ENCODE results near the gene ENG.
"Not testable (repeated sequence)": the region's sequence is repeated elsewhere in the genome, so short reads cannot be mapped to it uniquely, and the experiment has no call there.

ENG gene

DNA sequence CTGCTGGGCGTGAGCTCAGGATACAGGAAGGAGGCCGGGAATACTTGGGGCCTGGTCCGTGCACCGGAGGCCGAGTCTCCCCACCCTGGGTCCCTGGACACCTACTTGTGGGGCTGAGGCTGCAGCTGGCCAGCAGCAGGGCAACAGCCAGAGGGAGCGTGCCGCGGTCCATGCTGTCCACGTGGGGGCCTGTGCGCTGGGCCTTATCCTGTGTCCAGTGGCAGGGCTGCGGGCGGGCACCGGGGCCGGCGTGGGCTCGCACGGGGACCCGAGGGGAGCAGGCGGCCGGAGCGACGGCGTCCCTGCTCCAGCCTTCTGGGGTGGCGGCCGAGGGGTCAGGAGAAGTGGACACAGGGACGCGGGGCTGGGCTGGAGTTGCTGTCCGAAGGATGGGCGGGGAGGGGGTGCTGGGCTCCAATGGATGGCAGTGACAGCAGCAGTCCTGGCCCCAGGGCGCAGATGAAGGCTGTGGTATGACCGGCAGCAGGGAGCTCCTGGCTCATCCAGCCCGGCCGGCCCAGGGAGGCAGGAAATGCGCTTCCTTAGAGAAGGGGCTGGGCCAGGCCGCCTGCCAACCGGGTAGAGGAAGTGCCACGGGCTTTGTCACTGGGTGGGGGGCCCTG, at the start of gene ENG:
ENG (minus strand) TSS at position 475 of the 623 bp plus-strand sequence; CDS start at position 172, 303 bp downstream.
- DNase-seq, result peak; percentile 35 to 47

DNA sequence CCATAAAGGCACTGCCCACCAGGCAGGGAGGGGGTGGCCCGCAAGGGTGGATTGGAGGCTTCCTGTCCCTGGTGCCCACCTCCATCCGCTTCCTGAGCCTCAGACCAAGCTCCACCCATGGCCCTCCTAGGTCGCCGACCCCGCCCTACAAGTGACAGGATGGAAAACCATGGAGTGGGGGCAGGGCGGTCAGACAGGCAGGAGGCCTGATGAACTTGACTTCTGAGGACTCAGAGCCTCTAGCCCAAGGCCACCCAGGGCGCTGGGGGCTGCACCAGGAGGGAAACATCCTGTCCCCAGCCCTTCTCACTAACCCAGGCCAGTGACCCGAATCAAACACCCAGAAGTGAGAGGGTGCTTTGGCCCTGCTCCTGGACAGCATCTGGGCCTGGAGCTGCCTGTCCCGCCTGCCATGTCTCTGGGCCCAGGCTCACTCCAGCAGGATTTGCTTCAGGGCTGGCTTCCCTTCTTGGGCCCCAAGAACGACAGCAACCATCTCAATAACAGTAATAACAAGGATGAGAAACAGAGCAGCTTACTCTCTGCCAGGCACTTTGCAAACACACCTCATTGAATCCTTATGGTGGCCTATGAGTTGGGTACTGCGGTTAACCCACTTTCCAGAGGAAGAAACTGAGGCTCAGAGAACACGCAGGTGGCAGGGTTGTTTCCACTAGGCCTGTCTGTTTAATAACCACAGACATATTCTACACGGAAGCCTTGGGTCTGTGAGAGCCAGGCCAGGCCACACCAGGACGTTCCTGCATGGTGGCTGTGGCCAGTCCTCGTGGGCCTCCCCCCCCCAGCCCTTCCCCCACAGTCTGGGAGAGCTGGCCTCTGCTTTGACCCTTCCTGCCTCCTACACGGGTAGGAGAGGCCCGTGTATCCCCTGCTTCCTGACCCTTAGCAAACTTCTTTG, 49.4 kb upstream of the ENG start:
- peak; percentile 80 to 91 for DNase-seq

DNA sequence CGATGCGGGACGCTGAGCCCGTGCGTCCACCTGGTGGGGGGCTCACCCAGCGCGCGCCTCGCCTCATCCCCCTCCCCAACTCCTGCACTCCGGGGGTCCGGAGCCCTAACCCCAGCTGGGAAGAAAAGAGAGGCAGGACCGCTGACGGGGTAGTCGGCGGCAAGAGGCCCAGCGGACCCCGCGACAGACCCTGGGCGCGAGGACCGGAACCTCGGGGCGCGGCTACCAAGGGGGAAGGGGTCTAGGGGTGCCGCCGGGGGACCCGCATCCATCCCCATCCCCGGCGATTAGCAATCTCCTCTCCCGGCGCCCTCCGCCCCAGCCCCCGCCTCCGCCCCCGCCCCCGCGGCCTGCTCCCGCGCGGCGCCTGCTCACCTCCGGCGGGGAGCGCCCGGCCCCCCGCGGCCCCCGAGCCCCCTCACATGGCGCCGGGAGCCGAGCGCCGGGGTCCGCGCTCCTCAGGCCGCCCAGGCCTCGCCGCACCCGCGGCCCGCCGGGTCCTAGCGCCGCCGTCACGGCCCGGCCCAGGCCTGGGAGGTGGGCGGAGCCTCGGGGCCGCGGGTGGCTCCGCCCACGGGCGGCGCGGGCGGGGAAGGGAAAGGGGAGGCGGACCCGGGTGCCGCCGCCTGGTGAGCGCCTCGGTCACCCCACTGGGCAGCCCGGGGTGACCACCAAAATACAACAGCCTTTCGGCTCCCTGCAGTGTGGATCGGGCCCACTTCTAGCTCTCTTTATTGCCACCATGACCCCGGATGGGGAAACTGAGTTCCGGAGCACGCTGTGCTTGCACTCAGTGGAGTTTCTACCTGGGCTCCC, 44.9 kb upstream of the ENG start, which contains the start of gene ST6GALNAC6:
ST6GALNAC6 (minus strand) TSS at position 476 of the 816 bp plus-strand sequence. CDS start 1,622 bp downstream, outside the sequence.
- peak; percentile 76 to 83 for DNase-seq

DNA sequence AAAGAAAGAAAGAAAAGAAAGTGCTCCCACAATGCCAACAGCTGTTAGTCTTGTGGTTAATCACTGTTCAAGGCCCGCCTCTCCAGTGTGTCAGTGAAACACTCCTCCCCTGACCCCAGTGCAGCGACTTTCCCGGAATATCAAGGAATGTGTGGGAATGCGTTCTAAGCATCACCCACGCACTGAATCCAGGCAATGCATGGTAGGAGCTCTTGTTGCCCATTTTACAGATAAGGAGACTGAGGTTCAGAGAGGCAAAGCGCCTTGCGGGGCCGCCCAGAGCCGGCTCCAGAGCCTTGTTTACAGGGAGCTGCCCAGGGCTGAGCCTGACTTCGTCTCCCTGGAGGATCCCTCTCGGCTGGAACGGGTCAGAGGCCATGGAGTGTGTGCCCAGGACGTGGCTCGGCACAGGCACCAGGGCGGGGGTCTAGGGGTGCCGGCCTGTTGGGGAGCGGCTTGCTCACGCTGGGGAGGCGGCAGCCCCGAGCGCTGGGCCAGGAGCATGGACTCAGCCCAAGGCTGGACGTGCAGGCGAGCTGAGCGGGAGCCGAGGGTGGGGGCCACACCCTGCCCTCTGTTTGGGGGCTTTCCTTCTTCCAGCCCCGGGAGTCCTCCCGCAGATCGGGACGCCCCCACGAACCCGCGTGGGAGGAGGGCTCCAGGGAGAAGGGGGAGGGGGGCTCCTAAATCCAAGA, 44.1 kb upstream of the ENG start:
- no peak for DNase-seq

DNA sequence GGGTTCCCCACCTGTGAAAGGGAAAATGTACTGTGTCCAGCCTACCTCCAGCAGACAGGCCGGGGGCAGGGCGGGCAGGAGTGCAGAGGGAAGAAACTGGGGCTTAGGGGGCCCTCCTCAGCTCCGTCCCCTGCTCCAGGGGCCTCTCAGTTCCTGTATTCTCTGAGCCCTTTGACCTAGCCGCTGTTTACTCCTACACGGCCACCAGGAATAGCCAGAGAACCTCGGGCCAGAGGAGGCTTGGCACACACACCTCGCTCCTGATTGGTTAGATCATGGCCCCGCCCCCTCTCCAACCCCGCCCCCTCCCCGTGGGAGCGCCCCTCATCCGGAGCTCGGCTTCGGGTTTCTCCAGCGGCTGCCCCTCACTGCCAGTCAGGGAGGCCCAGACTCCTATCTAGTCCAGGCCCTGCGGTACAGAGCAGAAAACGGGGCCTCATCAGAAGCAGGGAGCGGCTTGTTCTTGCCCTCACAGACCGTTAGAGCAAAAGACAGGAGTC, 42.8 kb upstream of the ENG start:
- DNase-seq, result peak in 1 of 2 donors; percentile 46

DNA sequence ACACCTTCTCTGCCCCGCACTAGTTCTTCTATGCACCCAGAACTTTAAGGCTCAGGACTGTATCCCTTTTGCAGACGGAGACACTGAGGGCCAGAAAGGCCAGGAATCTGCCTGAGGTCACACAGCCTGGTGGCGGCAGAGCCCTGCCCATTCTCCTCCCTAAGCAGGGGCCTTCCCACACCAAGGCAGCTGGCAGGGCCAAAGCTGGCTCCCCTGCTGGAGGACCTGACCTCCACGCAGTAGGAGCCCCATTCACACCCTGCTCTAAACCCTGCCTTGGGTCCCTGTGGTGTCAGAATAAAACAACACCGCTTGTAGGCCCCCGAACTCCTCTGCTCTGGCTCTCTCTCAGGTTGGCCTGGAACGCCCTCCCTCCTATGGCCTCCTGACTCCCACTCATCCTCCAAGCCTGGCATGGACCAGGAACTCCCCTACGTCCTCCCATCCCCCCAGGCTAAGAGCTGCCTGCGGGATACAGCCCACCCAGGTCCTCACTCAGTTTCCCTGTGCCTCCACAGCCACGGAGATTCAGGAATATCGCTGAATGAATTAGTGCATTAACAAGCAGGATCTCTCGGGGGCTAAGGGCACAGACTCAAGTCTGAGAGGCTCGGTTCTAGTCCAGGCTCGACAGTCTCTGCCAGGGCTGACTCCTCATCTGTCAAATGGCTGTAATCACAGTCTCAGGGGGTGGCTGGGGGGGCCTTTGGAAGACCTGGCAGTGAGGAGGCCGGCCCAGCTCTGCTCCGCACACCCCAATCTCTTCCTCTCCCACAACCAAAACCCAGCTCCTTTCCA, 42.1 kb upstream of the ENG start:
- no peak for DNase-seq

DNA sequence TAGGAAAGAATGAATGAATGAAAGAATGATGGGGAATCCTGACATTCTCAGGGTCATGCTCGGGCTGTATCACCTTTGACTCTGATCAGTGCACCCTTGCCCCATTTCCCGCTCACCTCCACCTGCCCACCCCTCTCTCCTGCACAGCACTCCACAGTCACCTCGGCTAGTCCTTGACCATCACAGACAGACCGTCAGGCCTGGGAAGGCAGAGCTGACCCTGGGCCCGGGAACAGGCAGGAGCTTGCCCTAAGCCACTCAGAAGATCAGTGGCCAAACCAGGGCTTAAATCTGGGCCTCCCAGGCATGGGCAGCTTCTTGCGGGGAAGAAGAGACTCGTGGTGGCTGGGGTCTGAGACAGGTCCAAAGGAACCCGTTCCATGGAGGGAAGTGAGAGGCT, 41.4 kb upstream of the ENG start:
- DNase-seq, result no peak

DNA sequence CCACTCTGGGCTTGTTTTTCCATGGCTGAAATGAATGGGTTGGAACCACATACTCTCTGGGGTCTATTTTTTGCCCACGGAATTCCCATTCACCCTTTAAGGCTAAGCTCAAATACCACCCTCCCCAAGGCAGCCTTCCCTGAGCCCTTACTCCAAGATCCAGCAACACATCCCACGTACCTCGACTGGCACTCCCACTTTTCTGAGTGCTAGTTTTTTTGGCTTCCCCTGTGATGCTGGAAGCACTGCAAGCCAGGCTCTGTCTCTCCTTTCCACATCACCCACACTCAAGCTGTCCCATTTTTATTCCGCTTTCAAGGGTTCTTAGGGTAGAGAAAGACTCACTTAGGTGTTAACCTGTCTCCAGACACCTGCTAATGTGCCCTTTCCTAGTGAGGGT, 38.9 kb upstream of the ENG start:
- DNase-seq, result no peak

DNA sequence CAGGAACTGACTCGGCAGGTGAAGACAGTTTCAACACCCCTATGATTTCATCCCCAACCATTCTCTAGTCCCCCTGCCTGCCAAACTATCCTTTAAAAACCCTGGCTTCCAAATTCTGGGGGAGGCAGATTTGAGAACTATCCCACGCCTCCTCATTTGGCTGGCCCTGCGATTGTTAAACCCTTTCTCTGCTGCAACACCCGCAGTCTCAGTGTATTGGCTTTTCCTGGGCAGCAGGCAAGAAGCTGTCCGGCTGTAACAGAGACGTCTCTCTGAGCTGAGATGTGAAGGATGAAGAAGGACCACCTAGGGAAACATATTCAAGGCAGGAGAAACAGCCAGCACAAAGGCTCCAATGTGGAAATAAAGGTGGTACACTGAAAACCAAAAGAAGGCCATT, 38.4 kb upstream of the ENG start:
- no peak for DNase-seq

DNA sequence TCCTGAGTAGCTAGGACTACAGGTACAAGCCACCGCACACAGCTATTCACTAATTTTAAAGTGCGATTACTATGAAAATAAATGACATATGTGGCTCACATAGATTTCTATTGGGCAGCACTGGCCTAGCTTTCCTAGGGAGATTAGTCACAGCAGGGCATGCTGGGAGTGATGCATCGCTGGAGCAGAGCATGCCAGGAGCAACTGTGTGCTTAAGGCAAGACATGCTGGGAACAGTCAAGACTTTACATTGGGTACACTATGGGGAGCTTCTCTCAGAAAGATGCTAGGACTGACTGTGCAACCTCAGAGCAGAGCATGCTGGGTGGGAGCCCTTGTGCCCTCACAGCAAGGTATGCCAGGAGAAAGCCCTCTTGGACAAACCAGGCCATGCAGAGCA, 35.6 kb upstream of the ENG start:
- no peak for DNase-seq

DNA sequence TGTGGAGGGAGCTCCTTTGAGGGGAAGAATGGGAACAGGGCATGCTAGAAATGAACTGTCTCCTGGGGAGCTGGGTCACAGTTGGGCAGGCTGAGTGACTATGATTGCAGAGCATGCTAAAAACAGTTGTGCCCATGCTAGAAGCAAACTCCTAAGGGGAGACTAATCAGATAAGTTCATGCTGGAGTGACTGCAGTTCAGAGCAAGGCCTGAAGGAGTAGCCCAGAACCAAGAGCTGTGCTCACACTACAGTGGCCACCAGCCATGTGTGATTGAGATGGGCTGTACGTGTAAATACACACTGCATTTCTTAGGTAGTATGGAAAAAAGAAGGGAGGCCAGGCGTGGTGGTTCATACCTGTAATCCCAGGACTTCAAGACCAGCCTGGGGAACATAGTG, 33.3 kb upstream of the ENG start:
- DNase-seq, result no peak

DNA sequence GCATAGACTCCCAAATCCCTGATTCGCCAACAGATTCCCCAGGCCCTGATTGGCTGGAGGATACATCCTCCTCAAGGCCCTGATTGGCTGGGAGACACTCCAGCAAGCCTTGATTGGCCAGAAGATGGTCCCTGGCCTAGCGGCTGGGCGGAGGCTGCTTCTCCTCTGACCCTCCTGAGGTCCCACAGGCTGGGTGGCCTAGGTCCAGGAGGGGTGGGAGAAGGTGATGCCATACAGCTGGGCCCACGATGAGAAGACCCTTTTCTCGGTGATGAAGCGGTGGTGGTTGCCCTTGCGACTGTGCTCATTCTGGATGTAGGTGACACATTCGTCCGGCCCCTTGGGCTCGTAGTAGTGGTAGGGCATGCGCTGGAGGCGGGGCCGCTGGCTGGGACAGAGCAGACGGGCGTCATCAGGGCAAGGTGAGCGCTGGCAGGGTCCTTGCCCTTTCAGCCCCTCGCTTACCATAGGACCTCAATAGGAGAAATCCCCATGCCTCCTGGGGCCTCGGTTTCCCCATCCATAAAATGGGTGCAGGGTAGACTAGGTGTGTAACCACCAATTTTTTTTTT, 32.0 kb upstream of the ENG start:
- DNase-seq, result no peak

DNA sequence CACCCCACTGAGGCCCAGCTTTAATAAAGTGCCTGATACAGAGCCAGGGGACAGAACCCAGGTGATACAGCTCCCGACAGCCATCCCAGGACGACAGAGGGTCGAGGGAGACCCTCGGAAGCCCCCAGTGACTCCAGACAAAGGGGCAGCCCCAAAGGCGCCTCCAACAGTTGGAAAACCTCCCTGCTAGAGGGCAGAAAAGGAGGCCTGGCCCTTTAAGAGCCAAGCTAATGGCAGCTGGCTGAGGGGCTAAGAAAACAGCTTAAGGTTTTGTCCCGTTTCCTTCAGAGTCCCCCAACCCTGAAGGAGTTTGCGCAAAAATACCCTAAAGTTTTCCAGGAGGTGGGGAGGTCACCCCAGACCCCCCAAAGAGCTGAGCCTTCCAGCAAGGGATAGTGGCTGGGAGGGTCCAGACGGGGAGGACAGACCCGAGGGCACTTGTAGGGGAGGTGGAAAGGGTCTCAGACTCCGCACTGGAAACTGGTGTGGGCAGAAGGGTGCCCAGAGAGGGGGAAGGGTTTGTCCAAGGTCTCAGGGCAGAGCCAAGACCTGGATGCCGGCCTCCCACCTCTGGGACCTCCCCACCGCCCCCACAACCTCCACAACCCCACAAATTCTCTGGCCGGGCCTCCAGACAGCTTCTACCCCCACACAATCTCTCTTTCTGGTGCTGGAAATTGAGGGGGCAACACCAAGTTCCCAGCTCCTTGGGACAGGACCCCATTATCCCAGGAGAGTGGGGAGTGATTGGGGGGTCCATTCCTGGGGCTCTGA, 31.2 kb upstream of the ENG start:
- no peak for DNase-seq

DNA sequence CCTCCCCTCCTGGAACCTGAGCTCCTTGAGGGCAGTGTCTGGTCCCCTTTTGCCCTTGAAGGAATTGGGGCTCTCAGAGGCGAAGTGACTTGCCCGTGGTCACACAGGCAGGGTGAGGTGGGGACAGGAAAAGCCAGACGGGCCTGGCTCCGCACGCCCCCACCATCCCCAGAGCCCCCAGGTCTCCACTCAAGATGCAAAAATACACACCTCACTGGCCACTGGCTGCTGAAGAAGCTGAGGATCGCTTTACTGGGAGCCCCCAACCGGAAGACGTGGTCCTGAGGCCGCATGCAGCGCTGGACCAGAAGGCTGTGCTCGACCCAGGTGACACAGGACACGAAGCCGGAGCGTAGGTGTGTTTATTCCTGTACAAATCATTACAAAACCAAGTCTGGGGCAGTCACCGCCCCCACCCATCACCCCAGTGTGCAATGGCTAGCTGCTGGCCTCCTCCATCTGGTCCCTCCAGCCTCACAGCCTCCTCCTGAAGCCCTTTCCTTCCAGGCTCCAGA, 30.6 kb upstream of the ENG start:
- no peak for DNase-seq

DNA sequence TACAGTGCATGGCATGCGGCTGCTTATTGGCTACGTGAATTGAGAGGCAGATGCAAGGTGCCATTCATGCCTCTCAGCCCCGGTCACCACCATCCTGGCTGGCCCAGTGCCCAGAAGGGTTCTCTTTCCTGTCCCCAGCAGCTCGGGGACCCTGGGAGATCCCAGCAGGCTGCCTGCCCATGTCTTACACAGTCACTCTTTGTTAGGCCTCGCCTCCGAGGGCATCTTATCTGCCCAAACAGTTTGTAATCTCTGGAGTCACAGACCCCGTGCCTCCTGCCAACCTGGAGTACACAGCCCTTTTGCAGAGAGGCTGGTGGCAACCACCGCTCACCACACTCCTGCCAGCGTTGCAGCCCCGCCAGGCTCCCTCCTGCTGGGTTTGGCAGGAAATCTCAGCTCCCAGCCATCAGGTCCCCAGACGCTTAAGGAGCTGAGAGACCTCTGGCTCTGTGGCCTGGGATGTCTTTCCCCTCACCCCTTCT, 30.0 kb upstream of the ENG start:
- no peak for DNase-seq

DNA sequence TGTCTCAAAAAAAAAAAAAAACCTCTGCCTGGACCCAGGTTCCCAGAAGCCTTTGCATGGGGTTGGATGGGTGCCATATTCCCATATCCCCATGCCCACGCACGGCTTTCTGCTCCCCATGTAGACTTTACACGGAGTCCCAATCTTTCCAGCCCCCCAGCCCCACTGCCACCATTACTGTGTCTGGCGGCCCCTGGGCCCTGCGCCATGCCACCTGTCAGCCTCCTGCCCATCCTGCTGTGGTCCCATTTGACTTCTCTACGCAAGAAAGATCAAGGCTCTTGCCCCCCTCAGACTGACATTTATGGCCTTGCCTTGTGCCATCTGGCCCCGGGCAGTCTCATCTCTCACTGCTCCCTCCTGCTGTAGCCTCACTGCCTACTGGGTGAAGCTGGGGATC, 29.5 kb upstream of the ENG start:
- no peak for DNase-seq

DNA sequence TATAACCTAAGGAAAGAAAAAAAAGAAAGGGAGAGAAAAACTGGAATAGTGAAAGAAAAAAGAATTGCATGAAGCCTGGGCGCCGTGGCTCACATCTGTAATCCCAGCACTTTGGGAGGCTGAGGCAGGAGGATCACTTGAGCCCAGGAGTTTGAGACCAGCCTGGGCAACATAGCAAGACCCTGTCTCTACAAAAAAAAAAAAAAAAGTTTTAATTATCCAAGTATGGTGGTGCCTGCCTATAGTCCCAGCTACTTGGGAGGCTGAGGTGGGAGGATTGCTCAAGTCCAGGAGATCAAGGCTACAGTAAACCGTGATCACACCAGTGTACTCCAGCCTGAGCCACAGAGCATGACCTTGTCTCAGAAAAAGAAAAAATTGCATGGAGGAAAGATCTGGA, 27.3 kb upstream of the ENG start:
- not testable (repeated sequence) for DNase-seq

DNA sequence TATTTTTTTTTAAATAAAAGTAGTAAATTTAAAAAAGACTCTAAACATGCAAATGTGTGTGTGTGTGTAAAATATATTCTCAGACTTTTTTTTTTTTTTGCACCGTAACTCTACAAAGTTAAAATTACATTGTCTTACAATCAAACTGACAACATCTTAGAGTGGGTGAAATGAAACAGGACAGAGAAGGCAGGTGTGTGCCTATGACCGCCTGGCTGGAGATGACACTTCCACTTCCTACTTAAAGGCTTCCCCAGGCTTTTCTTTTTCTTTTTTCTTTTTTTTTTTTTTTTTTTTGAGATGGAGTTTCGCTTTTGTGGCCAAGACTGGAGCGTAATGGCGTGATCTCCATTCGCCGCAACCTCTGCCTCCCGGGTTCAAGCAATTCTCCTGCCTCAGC, 25.7 kb upstream of the ENG start:
- no peak for DNase-seq

DNA sequence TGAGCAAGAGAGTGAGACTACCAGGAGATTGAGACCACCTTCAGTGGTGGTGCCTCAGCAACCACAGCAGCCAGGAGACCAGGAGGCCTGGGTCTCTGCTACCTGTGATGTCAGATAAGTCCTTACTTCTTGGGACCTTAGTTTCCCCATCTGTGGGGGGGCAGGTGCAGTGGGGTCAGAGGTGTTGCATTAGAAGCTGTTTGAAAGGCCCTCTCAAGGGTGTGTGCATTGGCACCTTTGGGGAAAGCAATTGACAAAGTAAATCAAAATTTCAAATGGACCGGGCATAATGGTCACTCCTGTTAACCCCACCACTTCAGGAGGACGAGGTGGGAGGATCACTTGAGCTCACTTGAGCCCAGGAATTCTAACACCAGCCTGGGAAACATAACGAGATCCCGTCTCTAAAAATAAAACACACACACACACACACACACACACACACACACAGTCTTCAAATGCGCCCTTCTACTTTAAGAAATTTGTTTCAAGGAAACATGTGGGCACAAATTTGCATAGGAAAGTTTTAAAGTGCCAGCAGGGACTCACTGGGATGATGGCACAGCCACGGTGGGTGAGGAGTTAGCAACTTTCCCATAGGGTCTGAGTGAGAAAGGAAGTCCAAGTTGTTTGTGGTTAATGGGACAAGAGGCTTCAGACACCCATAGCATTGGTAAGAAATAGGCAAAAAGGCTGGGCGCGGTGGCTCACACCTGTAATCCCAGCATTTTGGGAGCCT, 24.4 kb upstream of the ENG start:
- DNase-seq, result no peak

All from stimulated activated CD4-positive, alpha-beta T cell treated with anti-CD3 and anti-CD28 coated beads, Interleukin-2, amount 100 ng/mL, for 24 hours (primary cell).